ENCODE results near the gene FMNL2. TPM values are rescaled to one million over a fixed set of nuclear protein-coding genes. Genes with fewer than 3 reads are reported as not detected.

The FMNL2 gene
- total and polyA plus RNA-seq, 2 experiments from 2014 or later, result 16.5 to 45.4 TPM

- H3K36me3 Mint-ChIP-seq (ENCODE audit: low read depth), result no peaks in the 10 kb centered on the region; the same call in 1 of the 3 replicates
- DNase-seq (ENCODE audit: low spot score) (no peak), ATAC-seq (no peak)
- no peaks in the 10 kb centered on the region for H3K36me3 ChIP-seq (ENCODE audit: insufficient read depth)
- no peaks in the 10 kb centered on the region for H3K9me2 ChIP-seq (ENCODE audit: insufficient read depth)
- H4K20me1 ChIP-seq (replicated peaks; ENCODE audit: insufficient read depth), result no peaks in the 10 kb centered on the region
- no peak overlapping the region for H3K4me3 Mint-ChIP-seq
- H3K27me3 Mint-ChIP-seq (ENCODE audit: insufficient read depth, low read depth, poor library complexity), result peaks cover 3% of the 10 kb centered on the region
- H3K4me1 Mint-ChIP-seq, result peaks cover 32% of the 10 kb centered on the region; the same call in 2 of the 3 replicates
- no peak overlapping the region for H3K4me3 ChIP-seq
- H3K27ac Mint-ChIP-seq, result peak overlapping the region; percentile 61; the same call in 1 of the 2 replicates
- TF ChIP-seq ZNF331 (CRISPR knock-in tag; IDR thresholded peaks at IDR 0.05; ENCODE audit: low read depth) (no peak), EZH2phosphoT487 (IDR thresholded peaks at IDR 0.05; ENCODE audit: unreplicated experiment) (no peak), EZH2 (IDR thresholded peaks at IDR 0.05; ENCODE audit: low read depth, unreplicated experiment) (no peak), NANOG (IDR thresholded peaks at IDR 0.05; ENCODE audit: borderline replicate concordance) (no peak), CREB1 (CRISPR knock-in tag; IDR thresholded peaks at IDR 0.05; ENCODE audit: low read depth) (no peak), STAT1 (IDR thresholded peaks at IDR 0.05; ENCODE audit: unreplicated experiment) (no peak), ZNF462 (CRISPR knock-in tag; IDR thresholded peaks at IDR 0.05) (no peak)
- TF ChIP-seq, protein P1, sequence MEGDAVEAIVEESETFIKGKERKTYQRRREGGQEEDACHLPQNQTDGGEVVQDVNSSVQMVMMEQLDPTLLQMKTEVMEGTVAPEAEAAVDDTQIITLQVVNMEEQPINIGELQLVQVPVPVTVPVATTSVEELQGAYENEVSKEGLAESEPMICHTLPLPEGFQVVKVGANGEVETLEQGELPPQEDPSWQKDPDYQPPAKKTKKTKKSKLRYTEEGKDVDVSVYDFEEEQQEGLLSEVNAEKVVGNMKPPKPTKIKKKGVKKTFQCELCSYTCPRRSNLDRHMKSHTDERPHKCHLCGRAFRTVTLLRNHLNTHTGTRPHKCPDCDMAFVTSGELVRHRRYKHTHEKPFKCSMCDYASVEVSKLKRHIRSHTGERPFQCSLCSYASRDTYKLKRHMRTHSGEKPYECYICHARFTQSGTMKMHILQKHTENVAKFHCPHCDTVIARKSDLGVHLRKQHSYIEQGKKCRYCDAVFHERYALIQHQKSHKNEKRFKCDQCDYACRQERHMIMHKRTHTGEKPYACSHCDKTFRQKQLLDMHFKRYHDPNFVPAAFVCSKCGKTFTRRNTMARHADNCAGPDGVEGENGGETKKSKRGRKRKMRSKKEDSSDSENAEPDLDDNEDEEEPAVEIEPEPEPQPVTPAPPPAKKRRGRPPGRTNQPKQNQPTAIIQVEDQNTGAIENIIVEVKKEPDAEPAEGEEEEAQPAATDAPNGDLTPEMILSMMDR (conservative IDR thresholded peaks at IDR 0.05; ENCODE audit: low read depth in 2 of 2), result no peak
- TF ChIP-seq, protein P2, sequence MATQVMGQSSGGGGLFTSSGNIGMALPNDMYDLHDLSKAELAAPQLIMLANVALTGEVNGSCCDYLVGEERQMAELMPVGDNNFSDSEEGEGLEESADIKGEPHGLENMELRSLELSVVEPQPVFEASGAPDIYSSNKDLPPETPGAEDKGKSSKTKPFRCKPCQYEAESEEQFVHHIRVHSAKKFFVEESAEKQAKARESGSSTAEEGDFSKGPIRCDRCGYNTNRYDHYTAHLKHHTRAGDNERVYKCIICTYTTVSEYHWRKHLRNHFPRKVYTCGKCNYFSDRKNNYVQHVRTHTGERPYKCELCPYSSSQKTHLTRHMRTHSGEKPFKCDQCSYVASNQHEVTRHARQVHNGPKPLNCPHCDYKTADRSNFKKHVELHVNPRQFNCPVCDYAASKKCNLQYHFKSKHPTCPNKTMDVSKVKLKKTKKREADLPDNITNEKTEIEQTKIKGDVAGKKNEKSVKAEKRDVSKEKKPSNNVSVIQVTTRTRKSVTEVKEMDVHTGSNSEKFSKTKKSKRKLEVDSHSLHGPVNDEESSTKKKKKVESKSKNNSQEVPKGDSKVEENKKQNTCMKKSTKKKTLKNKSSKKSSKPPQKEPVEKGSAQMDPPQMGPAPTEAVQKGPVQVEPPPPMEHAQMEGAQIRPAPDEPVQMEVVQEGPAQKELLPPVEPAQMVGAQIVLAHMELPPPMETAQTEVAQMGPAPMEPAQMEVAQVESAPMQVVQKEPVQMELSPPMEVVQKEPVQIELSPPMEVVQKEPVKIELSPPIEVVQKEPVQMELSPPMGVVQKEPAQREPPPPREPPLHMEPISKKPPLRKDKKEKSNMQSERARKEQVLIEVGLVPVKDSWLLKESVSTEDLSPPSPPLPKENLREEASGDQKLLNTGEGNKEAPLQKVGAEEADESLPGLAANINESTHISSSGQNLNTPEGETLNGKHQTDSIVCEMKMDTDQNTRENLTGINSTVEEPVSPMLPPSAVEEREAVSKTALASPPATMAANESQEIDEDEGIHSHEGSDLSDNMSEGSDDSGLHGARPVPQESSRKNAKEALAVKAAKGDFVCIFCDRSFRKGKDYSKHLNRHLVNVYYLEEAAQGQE (IDR thresholded peaks at IDR 0.05; ENCODE audit: unreplicated experiment), result no peak
- peaks cover 16% of the 10 kb centered on the region; the same call in 1 of the 2 replicates for H3K4me1 ChIP-seq (ENCODE audit: insufficient read depth)
- H3K4me2 ChIP-seq, result no peak overlapping the region
- H3K27me3 ChIP-seq (ENCODE audit: insufficient read depth), result no peaks in the 10 kb centered on the region
- H3K27ac ChIP-seq (ENCODE audit: low read depth), result no peak overlapping the region
- H2AFZ ChIP-seq, result no peak overlapping the region
- H3K9me3 Mint-ChIP-seq, result no peaks in the 10 kb centered on the region
- no peaks in the 10 kb centered on the region for H3F3A ChIP-seq (replicated peaks; ENCODE audit: low read depth)
- no peaks in the 10 kb centered on the region for H3K79me2 ChIP-seq (replicated peaks; ENCODE audit: insufficient read depth)
Observed at GRCh38 chr2:152546230-152546837, 211.4 kb downstream of the FMNL2 start.
